ENCODE results near the gene CISD1.

DNA sequence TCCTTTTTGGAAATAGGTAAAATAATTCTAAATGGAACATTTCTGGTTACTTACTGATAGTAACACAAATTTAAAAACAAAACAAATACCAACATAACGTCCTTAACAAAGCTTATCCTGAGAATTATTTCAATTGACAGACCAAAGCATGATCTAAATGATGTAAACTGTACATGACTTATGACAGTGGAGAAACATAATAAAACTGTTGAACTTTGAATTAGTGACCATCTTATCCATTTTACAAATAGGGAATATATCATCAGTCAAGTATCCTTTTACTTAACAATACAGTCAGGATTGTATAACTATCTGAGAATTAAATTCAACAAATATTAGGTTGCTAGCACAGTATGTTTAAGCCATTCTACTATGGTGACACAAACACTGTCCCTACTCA lies 3.7 kb upstream of the CISD1 start:
- TF ChIP-seq CTCF (IDR thresholded peaks at IDR 0.05) = no peak
- TF ChIP-seq POLR2A (IDR thresholded peaks at IDR 0.05) = no peak
